Gastrocnemius medialis (tissue), 4 donors: Measurements from ENCODE around the gene TRIM15.

ENCODE experiments used
- CTCF ChIP-seq, 5 experiments: fragments of 450-650 bp in 3 of 5; fragments of 200-600 bp in 2 of 5; sonication (generic) in 2 of 5; IDR thresholded peaks in 4 of 5; conservative IDR thresholded peaks in 1 of 5; 1 replicate in 4 of 5; 2 replicates in 1 of 5; pipeline ENCODE4 v1.5.1; 2016 to 2019; ENCODE audit warnings: antibody characterized with exemption in 5 of 5, mild to moderate bottlenecking in 3 of 5, moderate library complexity in 3 of 5
- POLR2A ChIP-seq, 2 donors: fragments of 450-650 bp; IDR thresholded peaks; one replicate each; pipeline ENCODE4 v1.6.1; 2017; ENCODE audit warnings: antibody characterized with exemption in 2 of 2, mild to moderate bottlenecking in 2 of 2, moderate library complexity in 2 of 2

- TF ChIP-seq CTCF (IDR thresholded peaks at IDR 0.05 in 4 of 5, conservative IDR thresholded peaks at IDR 0.05 in 1 of 5) (no peak), POLR2A (IDR thresholded peaks at IDR 0.05) (no peak)
Observed at GRCh38 chr6:30163918-30164654, 740 bp downstream of the TRIM15 start.
